PC-9 (cell line): ENCODE data around the gene XPC. TPM values are rescaled to one million over a fixed set of nuclear protein-coding genes. Genes with fewer than 3 reads are reported as not detected.
A peak's percentile ranks its signal among the peaks of the same experiment; 100 is the strongest.

Source experiments
- BruUV-seq: library from RNA; stranded (reverse); fragments of 400-500 nt; replicated peaks from 2 replicates; lab custom pipeline; 2021; lab: Mats Ljungman, UMichigan
- CTCF ChIA-PET: fragments of 300-600 bp; sonication (Branson Sonifier 250); formaldehyde crosslinking; loops from one replicate; lab custom pipeline; 2022; ENCODE audit warnings: antibody characterized with exemption; lab: Charles Lee
- POLR2A ChIA-PET: fragments of 300-600 bp; sonication (Branson Sonifier 250); formaldehyde crosslinking; loops from one replicate; lab custom pipeline; 2022; ENCODE audit warnings: antibody characterized with exemption; ENCODE audit not compliant: unreplicated experiment; lab: Charles Lee
- DNase-seq, 2 experiments: peaks; one replicate each; pipeline versions ENCODE4 v3.0.0 to v3.0.0-alpha.2; 2015 to 2022; ENCODE audit warnings: mixed read lengths in 1 of 2
- H2AFZ ChIP-seq: fragments of 200-600 bp; sonication (generic); 2 replicates; pipeline ENCODE4 v1.8.1; 2017; ENCODE audit warnings: antibody characterized with exemption
- H3F3A ChIP-seq: fragments of 200-600 bp; sonication (generic); 2 replicates; pipeline ENCODE4 v1.8.1; 2017; ENCODE audit warnings: antibody characterized with exemption, mild to moderate bottlenecking, low read depth; ENCODE audit not compliant: insufficient read depth
- H3K27ac ChIP-seq: fragments of 200-600 bp; sonication (generic); 2 replicates; pipeline ENCODE4 v1.6.1; 2016; ENCODE audit warnings: mixed run types
- H3K27me3 ChIP-seq: fragments of 200-600 bp; sonication (generic); 2 replicates; pipeline ENCODE4 v1.6.1; 2016; ENCODE audit warnings: low read depth, mixed run types; ENCODE audit not compliant: insufficient read depth
- H3K36me3 ChIP-seq: fragments of 200-600 bp; sonication (generic); 2 replicates; pipeline ENCODE4 v1.6.1; 2016; ENCODE audit warnings: low read depth, mixed run types
- H3K4me1 ChIP-seq: fragments of 200-600 bp; sonication (generic); replicated peaks from 2 replicates; pipeline ENCODE4 v1.6.1; 2016; ENCODE audit warnings: mixed run types; ENCODE audit not compliant: insufficient read depth
- H3K4me2 ChIP-seq: fragments of 200-600 bp; sonication (generic); 2 replicates; pipeline ENCODE4 v1.6.1; 2017; ENCODE audit warnings: mixed run types
- H3K4me3 ChIP-seq: fragments of 200-600 bp; sonication (generic); 2 replicates; pipeline ENCODE4 v1.6.1; 2016; ENCODE audit warnings: mixed run types
- H3K79me2 ChIP-seq: fragments of 200-600 bp; sonication (generic); 2 replicates; pipeline ENCODE4 v1.6.1; 2017; ENCODE audit warnings: low read depth, mixed run types
- H3K9me2 ChIP-seq: fragments of 200-600 bp; sonication (generic); 2 replicates; pipeline ENCODE4 v1.8.1; 2017; ENCODE audit warnings: mild to moderate bottlenecking; ENCODE audit not compliant: insufficient read depth
- H3K9me3 ChIP-seq: fragments of 200-600 bp; sonication (generic); 2 replicates; pipeline ENCODE4 v1.8.1; 2016; ENCODE audit warnings: low read depth; ENCODE audit not compliant: insufficient read depth
- H4K20me1 ChIP-seq: fragments of 200-600 bp; sonication (generic); 2 replicates; pipeline ENCODE4 v1.8.1; 2017; ENCODE audit not compliant: insufficient read depth
- EZH2 ChIP-seq: fragments of 200-600 bp; sonication (generic); IDR thresholded peaks from 2 replicates; pipeline ENCODE4 v1.8.0; 2017; ENCODE audit warnings: antibody characterized with exemption, low read depth
- intact Hi-C: fragments of 100-400 bp; cut with micrococcal nuclease; formaldehyde crosslinking; loops from one replicate; pipeline ENCODE4 v1.10.0; 2022; ENCODE audit not compliant: unreplicated experiment
- total RNA-seq: library from RNA; stranded (reverse); gene quantifications from 2 replicates; pipeline ENCODE4 v1.2.3, GENCODE V29; 2021
- TF ChIP-seq, protein P1 (sequence below): fragments of 200-600 bp; sonication (generic); conservative IDR thresholded peaks from 2 replicates; pipeline ENCODE4 v1.6.1; 2017; ENCODE audit warnings: mixed run types, antibody characterized with exemption, mild to moderate bottlenecking, moderate library complexity

XPC gene
- total RNA-seq, 1 experiment from 2014 or later = 27.1 TPM

DNA sequence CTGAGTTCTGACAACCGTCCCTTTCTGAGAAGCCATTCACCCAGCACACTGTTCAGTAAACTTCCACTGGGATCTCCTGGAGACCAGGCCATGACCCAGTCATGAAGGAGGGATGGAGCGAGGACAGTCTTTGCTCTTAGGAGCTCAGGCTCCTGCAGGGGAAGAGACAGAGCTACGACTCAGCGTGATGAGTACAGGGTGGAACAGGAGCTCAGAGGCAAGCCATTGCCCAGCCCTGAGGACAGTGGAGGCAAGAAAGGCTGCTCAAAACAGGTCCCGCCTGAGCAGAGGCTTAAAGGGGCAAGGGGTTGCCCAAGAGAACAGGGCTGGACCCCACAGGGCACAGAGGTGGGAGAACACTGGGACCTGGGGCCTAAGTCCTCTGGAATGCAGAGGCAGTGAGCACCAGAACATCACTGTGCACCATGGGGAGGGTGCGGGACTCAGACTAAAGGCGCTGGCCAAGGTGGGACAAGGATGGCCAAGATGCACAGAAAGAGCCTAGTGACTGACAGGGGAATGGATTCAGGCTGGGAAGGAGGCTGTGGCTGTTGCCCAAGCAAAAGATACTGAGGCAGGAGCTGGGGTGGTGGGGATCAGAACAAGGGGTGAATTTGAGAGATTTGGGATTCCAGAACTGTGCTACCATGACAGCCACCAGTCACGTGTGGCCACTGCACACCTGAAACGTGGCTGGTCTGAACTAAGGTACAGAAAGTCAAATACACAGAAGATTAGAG lies 27.7 kb downstream of the XPC start:
- Histone ChIP-seq H3K4me3 (no peak overlapping the region), H3K4me2 (no peak overlapping the region), H3K9me3 (no peaks in the 10 kb centered on the region), H3F3A (peaks cover under 1% of the 10 kb centered on the region; the same call in 1 of the 2 replicates), H3K27me3 (no peaks in the 10 kb centered on the region), H3K79me2 (no peaks in the 10 kb centered on the region), H3K4me1 (peaks cover 7% of the 10 kb centered on the region), H3K36me3 (peaks cover 5% of the 10 kb centered on the region; the same call in 1 of the 2 replicates), H4K20me1 (no peaks in the 10 kb centered on the region), H2AFZ (no peak overlapping the region), H3K9me2 (no peaks in the 10 kb centered on the region), H3K27ac (no peak overlapping the region)
- ChIA-PET CTCF (no interaction called here), POLR2A (no interaction called here)
- TF ChIP-seq, protein P1, sequence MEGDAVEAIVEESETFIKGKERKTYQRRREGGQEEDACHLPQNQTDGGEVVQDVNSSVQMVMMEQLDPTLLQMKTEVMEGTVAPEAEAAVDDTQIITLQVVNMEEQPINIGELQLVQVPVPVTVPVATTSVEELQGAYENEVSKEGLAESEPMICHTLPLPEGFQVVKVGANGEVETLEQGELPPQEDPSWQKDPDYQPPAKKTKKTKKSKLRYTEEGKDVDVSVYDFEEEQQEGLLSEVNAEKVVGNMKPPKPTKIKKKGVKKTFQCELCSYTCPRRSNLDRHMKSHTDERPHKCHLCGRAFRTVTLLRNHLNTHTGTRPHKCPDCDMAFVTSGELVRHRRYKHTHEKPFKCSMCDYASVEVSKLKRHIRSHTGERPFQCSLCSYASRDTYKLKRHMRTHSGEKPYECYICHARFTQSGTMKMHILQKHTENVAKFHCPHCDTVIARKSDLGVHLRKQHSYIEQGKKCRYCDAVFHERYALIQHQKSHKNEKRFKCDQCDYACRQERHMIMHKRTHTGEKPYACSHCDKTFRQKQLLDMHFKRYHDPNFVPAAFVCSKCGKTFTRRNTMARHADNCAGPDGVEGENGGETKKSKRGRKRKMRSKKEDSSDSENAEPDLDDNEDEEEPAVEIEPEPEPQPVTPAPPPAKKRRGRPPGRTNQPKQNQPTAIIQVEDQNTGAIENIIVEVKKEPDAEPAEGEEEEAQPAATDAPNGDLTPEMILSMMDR = no peak
- no peak for TF ChIP-seq EZH2
- DNase-seq = no peak
- no TSS peak for BruUV-seq
- intact Hi-C loops = no loop called here

DNA sequence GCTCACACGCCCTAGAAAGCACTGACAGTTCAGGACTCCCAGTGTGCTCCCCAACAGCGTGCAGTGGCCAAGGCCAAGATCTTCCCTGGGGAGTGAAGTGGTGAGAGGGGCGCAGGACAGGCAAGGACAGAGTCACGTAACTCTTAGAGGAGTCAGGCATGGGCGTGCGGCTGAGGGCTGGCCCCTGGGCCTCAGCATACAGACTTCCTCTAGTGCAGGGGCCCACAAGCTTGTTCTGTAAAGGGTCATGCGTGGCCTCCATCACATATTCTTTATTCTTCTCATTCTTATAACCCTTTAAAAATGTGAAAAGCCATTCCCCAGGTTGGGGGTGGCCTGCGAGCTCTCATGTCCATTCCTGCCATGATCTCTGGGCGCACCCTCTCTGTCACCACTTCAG lies 28.3 kb downstream of the XPC start:
- ChIA-PET POLR2A (no interaction called here), CTCF (no interaction called here)
- Histone ChIP-seq H3K9me2 (no peaks in the 10 kb centered on the region), H4K20me1 (no peaks in the 10 kb centered on the region), H3K4me1 (peaks cover 13% of the 10 kb centered on the region), H3K4me3 (no peak overlapping the region), H3K9me3 (no peaks in the 10 kb centered on the region), H3K79me2 (no peaks in the 10 kb centered on the region), H3K4me2 (no peak overlapping the region), H3F3A (peaks cover 6% of the 10 kb centered on the region), H3K27me3 (no peaks in the 10 kb centered on the region), H3K36me3 (peaks cover 5% of the 10 kb centered on the region; the same call in 1 of the 2 replicates), H2AFZ (no peak overlapping the region), H3K27ac (no peak overlapping the region)
- intact Hi-C loops = no loop called here
- DNase-seq = no peak
- TF ChIP-seq, protein P1 = no peak
- TF ChIP-seq EZH2 = no peak
- BruUV-seq = no TSS peak

DNA sequence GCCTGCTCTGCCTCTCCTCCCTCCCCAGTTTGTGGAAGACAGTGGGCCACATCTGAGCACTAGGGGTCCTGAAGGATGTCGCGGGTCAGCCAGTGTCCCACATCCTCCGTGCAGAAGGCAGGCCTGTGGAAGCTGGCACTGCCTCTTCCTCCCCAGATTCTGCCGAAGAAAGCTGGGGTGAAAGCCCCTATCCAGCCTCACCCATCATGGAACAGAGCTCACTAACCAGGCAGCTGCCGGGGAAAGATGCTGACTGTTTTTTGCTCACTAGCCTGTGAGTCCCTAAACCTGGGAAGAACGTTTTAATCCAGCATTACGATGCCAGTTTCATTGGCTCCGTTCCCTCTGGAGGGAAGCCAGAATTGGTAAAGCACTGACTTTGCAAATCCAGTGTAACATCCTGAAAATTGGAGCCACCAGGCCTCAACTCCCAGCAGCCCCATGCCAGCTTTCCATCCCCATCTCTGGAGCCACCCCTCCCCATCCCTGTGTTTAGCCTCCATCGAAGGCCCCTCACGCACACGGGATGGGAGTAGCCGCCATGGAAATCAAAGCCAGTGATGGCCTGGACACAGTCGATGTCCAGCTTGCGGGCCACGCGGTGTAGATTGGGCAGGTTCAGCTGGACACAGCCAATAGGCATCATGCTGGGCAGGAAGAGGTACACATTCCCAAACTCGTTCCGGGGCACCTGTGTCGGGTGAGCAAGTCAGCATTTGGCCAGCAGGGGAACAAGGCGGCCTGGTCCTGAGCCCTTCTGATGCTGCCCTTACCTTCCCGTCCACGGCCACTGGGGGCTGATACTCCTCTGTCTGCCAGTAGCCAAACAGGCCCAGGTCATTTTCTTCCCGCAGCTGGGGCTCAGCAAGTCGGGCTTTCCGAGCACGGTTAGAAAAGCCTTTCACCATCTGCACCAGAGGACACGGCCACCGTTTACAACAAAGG lies 30.1 kb downstream of the XPC start:
- no peaks in the 10 kb centered on the region for H3K79me2 ChIP-seq
- peaks cover 29% of the 10 kb centered on the region for H3K4me1 ChIP-seq
- H3K27me3 ChIP-seq = no peaks in the 10 kb centered on the region
- intact Hi-C loops = no loop called here
- no peak for DNase-seq
- no peaks in the 10 kb centered on the region for H4K20me1 ChIP-seq
- H3K4me2 ChIP-seq = no peak overlapping the region
- POLR2A ChIA-PET = no interaction called here
- CTCF ChIA-PET = no interaction called here
- TF ChIP-seq, protein P1 = peak; percentile 34; the same call in 1 of the 2 replicates
- no peak for TF ChIP-seq EZH2
- no peaks in the 10 kb centered on the region for H3K9me3 ChIP-seq
- BruUV-seq = no TSS peak
- peaks cover 5% of the 10 kb centered on the region; the same call in 1 of the 2 replicates for H3K36me3 ChIP-seq
- no peaks in the 10 kb centered on the region for H3K9me2 ChIP-seq
- H2AFZ ChIP-seq = no peak overlapping the region
- no peak overlapping the region for H3K4me3 ChIP-seq
- no peak overlapping the region for H3K27ac ChIP-seq
- peaks cover 22% of the 10 kb centered on the region for H3F3A ChIP-seq
